HG03342 (cell line): ENCODE measurements around the gene RELN.
"Not testable (repeated sequence)": the region's sequence is repeated elsewhere in the genome, so short reads cannot be mapped to it uniquely, and the experiment has no call there.

ENCODE experiments used
- ATAC-seq: cut with Tn5 transposase; IDR thresholded peaks from one replicate; pipeline ENCODE4 v1.9.1; 2021; ENCODE audit warnings: mild to moderate bottlenecking, moderate library complexity; ENCODE audit not compliant: unreplicated experiment

The RELN gene

DNA sequence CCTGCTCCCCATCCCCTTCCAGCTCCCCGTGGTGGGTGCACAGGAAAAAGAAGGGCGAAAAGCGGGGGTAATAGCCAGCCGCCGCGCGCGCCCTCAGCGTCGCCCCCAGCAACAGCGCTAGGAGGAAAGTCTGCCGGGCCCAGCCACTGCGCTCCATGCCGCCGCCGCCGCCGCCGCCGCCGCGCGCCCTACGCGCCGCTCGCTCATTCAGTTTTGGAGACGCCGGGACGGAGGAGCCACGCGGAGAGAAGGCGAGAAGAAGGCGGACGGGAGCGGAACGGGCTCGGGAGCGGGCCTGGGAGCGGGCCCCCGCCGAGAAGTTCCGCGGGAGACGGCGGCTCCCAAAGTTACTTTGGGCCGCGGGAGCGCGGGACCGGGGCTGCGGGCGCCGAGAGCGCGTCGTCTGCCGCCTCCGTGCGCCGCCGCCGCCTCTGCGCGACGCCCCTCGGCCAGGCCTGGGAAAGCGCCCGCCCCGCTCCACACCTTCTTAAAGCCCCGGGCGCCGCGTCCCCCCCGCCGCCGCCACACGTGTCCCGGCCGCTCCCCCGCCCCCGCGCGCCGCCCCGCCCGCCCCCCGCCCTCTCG is at the start of gene RELN:
Gene RELN (minus strand): TSS at position 459 of the 585 bp plus-strand sequence. CDS start 302 bp downstream, at position 157.
- no peak for ATAC-seq

DNA sequence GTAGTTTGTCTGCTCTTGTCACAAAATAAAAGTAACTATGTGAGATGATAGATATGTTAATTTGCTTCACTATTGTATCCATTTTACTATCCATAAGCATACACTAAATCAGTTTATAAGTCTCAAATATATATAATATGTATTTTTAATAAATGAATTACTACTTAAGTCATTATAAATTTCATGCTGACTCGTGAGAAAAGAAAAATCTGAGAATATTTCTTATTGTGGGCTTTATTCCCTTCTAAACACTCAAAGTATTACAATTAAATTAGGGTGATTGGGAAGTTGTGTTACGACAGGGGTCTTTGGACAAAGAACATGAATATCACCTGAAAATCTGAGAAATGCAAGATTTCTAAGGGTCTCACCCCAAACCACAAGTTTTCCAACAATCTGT is 48.7 kb upstream of the RELN start:
- no peak for ATAC-seq

DNA sequence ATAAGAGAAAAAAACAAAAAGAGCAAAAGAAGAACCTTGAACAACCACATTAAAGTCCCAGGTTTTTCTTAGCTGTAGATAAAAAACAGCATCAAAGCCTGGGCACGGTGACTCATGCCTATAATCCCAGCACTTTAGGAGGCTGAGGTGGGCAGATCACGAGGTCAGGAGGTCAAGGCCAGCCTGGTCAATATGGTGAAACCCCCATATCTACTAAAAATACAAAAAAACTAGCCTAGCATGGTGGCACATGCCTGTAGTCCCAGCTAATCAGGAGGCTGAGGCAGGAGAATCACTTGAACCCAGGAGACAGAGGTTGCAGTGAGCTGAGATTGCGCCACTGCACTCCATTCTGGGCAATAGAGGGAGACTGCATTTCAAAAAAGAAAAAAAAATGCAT is 47.4 kb upstream of the RELN start:
- ATAC-seq: not testable (repeated sequence)

DNA sequence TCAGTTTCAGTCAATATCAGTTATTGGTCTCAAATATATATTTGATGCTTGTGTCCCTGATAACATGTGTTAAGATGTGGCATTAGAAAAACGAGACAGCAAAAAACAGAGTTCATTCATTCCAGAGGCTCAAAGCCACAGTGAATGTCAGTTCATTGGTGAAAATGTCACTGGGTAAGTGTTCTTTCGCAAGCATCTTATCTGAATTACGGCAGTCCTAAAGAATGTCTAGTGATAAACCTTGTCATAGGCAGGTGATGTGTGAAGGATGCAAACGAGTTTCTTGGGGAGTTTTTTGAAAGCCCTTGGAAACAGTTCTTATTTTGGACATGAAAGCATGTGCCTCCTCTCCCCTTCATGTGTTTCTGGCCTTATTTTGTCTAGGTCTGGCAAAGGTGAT is 45.9 kb upstream of the RELN start:
- ATAC-seq: no peak

DNA sequence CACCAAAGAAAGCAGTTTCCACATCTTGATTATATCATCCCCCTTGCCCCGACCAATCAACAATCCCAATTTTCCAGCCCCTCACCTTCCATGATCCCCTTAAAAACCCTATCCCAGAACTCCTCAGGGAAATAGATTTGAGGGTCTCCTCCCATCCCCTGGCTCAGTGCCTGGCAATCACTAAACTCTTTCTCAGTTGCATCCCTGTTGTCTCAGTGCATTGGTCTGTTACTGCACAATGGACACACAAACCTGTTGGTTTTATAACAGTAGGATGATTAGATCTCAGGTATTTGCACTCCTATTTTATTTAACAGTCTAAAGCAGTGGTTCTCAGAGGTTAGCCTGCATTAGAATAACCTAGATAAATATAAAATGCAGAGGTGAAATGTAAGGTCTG is 45.2 kb upstream of the RELN start:
- no peak for ATAC-seq

DNA sequence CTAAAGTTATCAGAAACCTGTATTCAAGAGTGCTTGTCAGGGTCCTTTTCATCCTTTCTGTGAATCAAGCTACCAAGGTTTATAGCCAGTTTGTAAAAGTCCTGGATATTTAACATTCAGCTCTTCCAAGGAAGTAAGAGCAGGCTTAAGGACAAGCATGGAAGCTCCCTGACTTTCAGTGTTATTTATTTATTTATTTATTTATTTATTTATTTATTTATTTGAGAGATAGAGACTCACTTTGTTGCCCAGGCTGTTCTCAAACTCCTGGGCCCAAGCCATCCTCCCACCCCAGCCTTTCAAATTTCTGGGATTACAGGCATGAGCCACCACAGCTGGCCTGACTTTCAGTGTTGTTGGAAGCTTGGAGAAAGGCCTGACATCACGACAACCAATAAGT is 44.4 kb upstream of the RELN start:
- ATAC-seq: no peak

DNA sequence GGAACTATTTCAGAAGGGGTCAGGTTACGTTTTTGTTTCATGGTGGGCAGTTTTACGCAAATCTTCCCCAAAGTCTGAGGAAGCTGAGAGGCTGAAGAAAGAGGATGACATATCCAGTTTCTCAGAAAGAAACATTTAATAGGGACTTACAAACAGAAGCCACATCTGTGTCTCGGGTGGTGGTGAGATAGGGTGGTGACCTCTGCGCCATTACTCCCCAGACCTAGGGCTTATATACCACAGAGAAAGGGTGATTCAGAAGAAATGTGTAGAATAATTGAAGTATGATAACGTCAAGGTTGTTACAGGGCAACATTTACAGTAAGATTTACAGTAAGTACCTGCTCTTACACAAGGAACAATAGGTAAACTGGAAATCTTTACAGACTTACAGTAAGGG is 43.0 kb upstream of the RELN start:
- ATAC-seq: no peak

DNA sequence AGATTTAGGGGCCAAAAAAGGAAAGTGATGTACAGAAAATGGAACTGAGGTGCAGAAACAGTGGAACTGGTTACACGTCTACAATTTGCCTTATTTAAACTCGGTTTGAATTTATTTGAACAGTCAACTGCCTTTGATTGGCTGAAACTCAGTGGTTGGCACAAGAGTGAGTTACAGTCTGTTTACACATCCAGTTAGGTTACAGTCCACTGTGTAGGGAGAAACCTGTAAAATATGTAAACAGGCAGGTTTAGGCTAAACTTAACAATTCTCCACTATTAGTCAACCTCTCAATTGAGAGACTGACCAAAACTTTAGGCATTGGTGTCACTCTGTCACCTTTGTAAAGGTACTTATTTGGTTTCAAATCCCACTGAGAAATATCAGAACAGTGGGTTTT is 40.3 kb upstream of the RELN start:
- no peak for ATAC-seq

DNA sequence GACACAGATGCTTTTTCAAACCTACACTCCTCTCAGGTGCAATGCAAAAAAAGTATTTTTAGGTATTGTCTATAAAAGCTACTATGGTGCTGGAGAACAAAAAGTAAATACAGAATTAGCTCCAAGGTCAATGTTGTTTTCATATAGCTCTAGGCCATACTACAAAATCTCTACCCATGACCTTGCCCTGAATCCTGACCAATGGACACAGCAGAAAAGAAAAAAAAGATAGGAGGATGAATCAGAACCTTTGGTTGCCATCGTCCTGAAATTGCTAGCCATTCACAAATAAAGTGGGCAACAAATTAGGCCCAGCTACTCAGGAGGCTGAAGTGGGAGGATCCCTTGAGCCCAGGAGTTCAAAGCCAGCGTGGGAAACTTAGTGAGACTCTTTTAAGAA is 35.2 kb upstream of the RELN start:
- ATAC-seq: no peak

DNA sequence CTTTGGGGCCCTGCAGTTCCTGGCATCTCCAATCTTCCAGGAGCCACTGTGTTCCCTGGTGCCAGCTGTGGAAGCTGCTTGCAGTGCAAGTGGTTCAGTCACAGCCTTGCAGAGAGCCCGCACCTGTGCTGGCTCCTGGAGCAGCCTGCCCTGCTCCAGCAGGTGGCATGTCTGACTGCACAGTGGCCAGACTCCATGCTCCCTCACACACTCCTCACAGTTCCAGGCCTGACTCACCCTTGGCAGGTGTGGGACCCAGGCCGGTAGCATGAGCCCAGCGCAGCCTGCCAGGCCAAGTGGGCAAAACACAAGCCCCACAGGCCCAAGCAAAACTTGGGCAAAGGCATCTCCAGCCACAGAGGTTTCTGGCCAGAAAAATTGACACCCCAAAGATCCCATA is 33.6 kb upstream of the RELN start:
- ATAC-seq: no peak

DNA sequence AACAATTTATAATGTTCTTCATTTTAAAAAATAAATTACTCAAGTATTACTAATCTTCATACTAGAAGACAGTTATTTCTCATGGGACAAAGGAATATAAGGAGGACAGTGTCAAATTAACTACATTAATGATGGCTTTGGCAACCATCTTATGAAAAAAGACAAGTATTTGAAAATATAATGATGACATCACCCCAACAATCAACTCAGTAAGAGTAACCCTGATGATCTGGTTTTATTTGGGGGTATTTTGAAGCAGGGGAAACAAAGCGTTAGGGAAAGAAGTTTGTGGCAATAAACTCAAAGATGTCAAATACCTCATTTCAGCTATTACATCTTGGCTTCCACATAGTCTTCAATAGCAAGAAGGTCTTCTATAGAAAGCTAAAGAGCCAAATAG is 29.0 kb upstream of the RELN start:
- ATAC-seq: no peak

DNA sequence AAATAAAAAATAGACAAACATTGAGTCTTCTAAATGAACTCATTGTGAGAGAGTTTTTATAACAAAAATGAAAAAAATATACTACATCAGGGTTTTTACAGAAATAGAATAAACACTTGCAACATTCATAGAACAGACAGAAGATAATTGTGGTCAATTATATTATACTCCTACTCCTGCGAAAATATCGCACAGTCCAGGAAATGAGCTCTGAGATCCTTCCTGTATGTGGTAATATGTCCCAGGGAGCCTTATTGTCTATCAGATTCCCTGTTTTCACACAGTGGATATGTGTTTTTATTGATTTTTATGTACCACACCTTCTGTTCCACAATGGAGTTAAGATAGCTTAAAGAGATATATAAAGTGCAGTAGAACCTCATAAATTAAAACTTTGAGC is 27.5 kb upstream of the RELN start:
- no peak for ATAC-seq

DNA sequence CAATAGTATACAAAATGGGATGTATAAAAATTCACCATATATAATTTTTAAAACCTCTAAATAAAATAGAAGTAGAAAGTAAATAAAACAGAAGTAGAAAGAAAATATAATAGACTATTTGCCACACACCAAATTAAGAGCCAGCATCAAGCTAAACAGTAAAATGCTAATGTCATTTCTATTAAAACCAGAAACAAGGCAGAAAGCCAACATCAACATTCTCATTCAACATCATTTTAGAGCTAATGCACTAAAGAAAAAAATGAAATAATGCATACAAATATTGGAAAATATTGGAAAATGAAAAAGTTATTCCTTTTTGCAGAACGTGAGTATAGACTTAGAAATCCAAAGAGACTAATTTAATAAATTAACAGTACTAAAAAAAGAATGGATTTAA is 23.4 kb upstream of the RELN start:
- ATAC-seq: no peak

DNA sequence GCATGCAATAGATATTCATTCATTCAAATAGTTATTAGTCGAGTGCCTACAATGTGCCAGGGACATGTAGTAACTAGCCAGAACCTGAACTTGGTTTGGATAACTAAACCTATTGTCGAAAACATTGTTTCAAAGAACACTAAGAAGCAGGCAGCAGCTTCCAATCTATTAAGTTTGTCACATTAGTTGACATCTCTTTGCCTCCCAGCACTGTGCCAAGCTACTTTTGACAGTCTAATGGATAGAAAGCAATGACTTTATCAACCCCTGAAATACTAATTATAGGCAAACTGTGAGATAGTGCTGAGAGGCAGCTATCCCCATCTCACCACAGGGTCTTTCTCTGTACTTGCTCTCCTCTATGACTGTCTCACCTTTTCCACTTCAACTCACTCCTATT is 22.4 kb upstream of the RELN start:
- no peak for ATAC-seq

DNA sequence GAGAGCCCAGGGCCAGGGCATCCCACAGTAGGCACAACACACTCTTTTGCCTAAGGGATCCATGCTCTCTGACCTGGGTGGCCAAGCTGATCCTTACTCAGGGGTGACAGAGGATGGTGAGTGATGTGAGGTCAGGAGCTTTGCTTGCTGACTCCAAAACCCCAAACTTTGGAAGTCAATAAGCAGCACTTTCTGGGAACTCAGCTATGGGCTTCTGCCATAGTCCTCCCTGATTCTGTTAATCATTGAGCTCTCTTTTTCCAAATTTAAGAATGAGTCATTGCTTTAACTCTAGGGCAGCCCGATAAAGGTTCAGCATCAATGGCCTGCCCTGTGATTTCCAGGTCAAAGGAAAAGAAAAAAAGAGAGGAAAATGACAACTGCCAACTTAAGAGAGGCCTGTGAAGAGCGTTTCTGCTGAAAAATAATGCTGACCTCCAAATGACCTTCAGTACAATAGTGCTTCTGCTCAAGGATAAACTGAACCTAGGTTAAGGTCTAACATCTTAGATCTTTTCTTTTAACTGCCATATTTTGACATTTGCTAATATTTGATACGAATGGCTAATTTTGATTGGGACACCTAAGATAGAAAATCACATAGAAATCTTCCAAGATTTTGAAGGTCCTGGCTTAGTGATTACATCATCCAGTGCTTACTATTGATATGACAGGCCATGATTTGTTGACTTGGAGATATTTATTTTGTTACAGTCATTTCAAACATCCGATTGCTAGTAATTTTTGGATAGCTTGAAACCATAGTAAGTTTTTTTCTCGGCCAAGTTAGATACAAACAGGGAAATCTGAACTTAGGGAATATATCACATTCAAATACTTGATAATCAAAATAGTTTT is 20.8 kb upstream of the RELN start:
- ATAC-seq: no peak

DNA sequence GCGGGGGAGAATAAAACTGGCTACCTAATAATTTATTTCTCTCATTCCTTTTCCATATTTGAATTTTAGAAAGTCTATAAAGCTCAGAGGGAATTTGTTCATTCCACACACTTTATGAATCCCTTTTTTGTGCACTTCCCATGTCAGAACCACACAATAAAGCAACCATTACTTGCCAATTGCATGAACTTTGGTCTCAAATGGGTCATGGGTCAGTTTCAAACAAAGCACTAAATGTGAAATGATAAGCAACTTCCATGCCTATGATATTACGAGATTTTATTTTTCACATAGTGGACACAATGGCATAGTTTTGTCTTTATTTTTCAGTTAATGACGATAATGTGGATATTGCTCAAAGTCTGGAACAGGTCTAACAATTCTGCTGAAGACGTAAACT is 18.6 kb upstream of the RELN start:
- ATAC-seq: no peak

DNA sequence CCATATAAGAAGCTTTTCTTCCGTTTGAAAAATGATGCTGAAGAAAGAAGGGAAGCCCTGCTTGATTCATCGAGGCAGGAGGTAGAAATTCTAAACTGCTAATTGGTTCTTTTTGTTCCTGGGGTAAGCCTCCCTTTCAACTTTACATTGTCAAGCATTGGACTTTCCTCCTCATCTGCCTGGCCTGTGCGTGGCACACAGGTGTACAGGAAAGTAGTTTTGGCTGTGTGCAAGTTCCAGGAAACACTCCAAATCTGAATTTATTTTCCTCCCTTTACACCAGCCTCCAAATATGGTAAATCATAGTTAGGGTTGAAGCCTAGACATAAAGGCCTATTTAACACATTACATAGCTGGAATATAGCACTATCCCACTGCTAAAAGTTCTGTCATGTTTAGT is 18.2 kb upstream of the RELN start:
- no peak for ATAC-seq

DNA sequence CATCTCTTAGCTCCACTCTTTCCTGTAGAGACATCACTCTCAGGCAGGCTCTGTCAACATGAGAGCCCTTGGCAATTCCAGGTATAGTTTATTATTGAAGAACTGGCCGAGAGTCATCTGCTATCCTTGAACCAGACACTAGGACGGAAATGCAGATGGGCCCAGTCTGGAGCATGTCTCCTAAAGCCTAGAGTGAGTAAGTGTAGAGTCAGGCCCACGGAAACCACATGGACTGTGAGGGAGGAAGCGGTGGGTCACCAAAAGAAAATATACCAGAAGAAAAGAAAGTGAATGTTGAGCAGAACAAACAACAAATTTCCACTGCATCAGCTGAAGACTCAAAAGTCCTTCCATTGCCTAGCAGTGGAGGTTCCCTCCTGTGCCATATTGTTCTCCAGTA is 15.7 kb upstream of the RELN start:
- no peak for ATAC-seq

DNA sequence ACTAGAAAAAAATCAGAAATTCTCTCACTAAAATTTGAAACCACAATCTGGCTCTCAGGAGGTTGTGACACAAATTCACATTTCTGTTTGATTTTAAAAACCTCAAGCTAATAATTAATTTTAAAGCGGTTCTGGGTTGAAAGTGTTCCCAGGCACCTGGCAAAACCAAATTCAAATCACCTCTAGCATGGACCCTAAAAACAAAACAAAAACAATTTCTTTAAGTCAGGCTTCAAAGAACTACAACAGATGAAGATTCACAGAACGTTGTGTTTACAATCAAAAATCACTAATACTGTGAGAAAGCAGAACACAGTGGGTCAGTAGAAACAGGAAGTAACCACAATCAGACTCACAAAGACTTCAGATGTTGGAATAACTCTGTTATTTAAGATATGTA is 7.2 kb upstream of the RELN start:
- peak; percentile 80 for ATAC-seq

DNA sequence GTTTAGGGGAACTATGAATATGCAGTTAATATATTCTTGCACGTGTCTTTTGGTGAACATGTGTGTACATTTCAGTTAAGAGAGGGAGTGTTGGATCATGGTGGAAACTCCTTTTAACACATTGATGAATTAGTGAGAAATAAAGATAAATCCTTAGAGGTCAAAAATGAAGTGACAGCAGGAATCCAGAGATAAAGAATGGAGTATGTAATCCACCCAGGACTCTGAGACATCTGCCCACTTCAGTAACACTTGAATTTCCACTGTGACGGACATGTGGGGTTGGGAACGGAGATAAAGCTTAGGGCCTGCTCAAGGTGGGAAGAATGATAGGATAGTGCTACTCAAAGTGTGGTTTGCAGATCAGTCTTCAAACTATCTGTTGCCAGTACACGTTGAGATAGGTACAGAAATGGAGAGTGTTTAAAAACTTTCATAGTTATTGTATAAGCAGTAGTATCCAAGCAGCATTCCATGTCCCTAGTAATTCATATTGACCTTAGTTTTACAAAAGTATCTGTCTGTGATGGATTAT is 6.6 kb upstream of the RELN start:
- no peak for ATAC-seq

DNA sequence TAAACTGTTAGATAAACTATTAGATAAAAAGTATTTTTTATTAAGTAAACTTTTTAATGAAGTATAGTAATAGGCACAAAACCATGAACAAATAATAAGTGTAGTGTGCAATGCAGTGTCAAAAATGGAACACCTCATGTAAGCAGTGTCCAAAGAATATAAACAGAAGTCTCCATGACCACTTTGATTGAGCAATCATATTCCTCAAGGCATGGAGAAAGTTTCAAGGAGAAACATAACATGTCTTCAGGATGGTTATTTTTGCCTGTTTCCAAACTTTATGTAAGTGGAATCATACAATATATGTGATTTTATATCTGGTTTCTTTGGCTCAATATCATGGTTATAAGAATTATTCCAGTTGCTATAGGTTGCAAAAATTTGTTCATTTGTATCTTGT is 6.1 kb upstream of the RELN start:
- ATAC-seq: no peak

DNA sequence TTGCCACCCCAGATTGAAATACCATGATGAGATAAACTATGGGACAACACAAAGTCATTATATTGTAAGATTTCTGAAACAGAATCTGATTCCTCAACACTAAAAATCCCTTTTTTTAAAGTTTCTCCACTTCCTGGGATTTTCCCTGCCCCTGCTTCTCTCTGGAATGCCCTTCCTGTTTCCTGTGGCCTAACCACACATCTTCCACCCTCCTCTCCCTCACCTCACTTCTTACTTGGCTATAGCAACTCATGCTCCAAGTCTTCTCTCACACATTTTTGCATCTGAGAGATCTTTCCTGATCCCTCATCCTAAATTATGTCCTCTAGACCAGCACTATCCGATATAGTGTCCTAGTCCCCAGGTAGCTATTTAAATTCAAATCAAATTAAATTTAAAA is 4.1 kb upstream of the RELN start:
- no peak for ATAC-seq

DNA sequence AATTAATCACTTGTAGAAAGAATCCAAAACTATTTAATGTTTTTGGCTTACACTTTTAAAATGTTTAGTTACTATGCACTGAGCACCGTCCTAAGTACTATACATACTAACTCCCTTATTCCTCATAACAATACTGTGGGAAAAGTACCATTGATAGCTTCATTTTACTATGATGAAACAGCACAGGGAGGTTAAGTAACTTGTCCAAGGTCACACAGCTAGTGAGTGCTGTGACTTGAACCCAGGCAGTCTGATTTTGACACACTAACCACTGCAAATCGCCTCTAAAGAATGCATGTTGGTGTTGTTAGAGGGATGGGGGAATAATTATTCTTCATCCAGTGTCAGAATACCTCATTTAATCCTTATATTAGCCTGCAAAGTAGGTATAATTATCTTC is 1.9 kb upstream of the RELN start:
- ATAC-seq: no peak
